Occipital lobe (tissue), 2 donors: ENCODE measurements around the gene SEMA4A. TPM values are rescaled to one million over a fixed set of nuclear protein-coding genes. Genes with fewer than 3 reads are reported as not detected.
"Not testable (repeated sequence)": the region's sequence is repeated elsewhere in the genome, so short reads cannot be mapped to it uniquely, and the experiment has no call there.

Experiments used
- DNase-seq: peaks from one replicate; lab custom pipeline; 2025; lab: John Stamatoyannopoulos, UW
- total RNA-seq: library from RNA; depleted of rRNA; stranded (reverse); fragments of >200 nt; gene quantifications from one replicate; pipeline ENCODE4 v1.2.3, GENCODE V29; 2014

Gene SEMA4A
- total RNA-seq, 1 donor from 2014 or later: 13.6 TPM

GRCh38 chr1:156193208-156193487 lies 39.8 kb downstream of the SEMA4A start:
- no peak for DNase-seq

- peak; percentile 95 for DNase-seq
Observed at GRCh38 chr1:156193488-156194299, 40.3 kb downstream of the SEMA4A start, which contains the start of gene SLC25A44. SLC25A44 (plus strand) TSS chr1:156194104; CDS start chr1:156199848, 5,744 bp downstream.

- DNase-seq: peak; percentile 21
Observed at GRCh38 chr1:156194300-156194652, 40.9 kb downstream of the SEMA4A start.

GRCh38 chr1:156195853-156196252 lies 42.5 kb downstream of the SEMA4A start:
- DNase-seq: no peak

GRCh38 chr1:156196445-156196844 lies 43.1 kb downstream of the SEMA4A start:
- DNase-seq: no peak

- no peak for DNase-seq
Observed at GRCh38 chr1:156198831-156199349, 45.5 kb downstream of the SEMA4A start.

- no peak for DNase-seq
Observed at GRCh38 chr1:156200044-156200443, 46.7 kb downstream of the SEMA4A start.

GRCh38 chr1:156203331-156203730 lies 49.9 kb downstream of the SEMA4A start:
- DNase-seq: no peak

GRCh38 chr1:156204686-156205085 lies 51.3 kb downstream of the SEMA4A start:
- DNase-seq: no peak

GRCh38 chr1:156211243-156211642 lies 57.9 kb downstream of the SEMA4A start:
- no peak for DNase-seq

GRCh38 chr1:156212130-156212529 lies 58.7 kb downstream of the SEMA4A start:
- DNase-seq: no peak

GRCh38 chr1:156212833-156213643 lies 59.7 kb downstream of the SEMA4A start, which contains the start of gene PMF1:
PMF1 (plus strand) TSS chr1:156213007; CDS start chr1:156213016, 9 bp downstream.
- DNase-seq: peak; percentile 95

- no peak for DNase-seq
Observed at GRCh38 chr1:156213644-156213966, 60.2 kb downstream of the SEMA4A start.

- DNase-seq: no peak
Observed at GRCh38 chr1:156214024-156214748, 60.8 kb downstream of the SEMA4A start.

GRCh38 chr1:156216361-156217086 lies 63.1 kb downstream of the SEMA4A start:
- DNase-seq: not testable (repeated sequence)

GRCh38 chr1:156217871-156218270 lies 64.5 kb downstream of the SEMA4A start:
- no peak for DNase-seq

- no peak for DNase-seq
Observed at GRCh38 chr1:156220226-156220625, 66.8 kb downstream of the SEMA4A start.

GRCh38 chr1:156221986-156222692 lies 68.8 kb downstream of the SEMA4A start:
- no peak for DNase-seq

- no peak for DNase-seq
Observed at GRCh38 chr1:156225677-156226014, 72.3 kb downstream of the SEMA4A start.

- DNase-seq: no peak
Observed at GRCh38 chr1:156226116-156226538, 72.7 kb downstream of the SEMA4A start.

GRCh38 chr1:156226782-156227181 lies 73.4 kb downstream of the SEMA4A start:
- no peak for DNase-seq
